Globus pallidus (tissue), 1 donor: ENCODE measurements around the gene SCLT1.

Source experiments
- DNase-seq: peaks from one replicate; pipeline ENCODE4 v3.0.0-alpha.2; 2015; ENCODE audit warnings: low spot score

Gene SCLT1

GRCh38 chr4:128871948-128872347, 221.4 kb downstream of the SCLT1 start:
- no peak for DNase-seq

- DNase-seq: no peak
Observed at GRCh38 chr4:128869776-128870509, 223.4 kb downstream of the SCLT1 start.

GRCh38 chr4:128868758-128869157, 224.6 kb downstream of the SCLT1 start:
- DNase-seq: no peak

- no peak for DNase-seq
Observed at GRCh38 chr4:128866691-128867090, 226.6 kb downstream of the SCLT1 start.

- DNase-seq: no peak
Observed at GRCh38 chr4:128866269-128866668, 227.1 kb downstream of the SCLT1 start.

GRCh38 chr4:128865132-128865531, 228.2 kb downstream of the SCLT1 start:
- no peak for DNase-seq

- DNase-seq: peak; percentile 75
Observed at GRCh38 chr4:128863312-128864075, 229.8 kb downstream of the SCLT1 start.

GRCh38 chr4:128862608-128863311, 230.6 kb downstream of the SCLT1 start:
- no peak for DNase-seq

GRCh38 chr4:128861856-128862518, 231.4 kb downstream of the SCLT1 start:
- no peak for DNase-seq

GRCh38 chr4:128859887-128860677, 233.3 kb downstream of the SCLT1 start:
- peak; percentile 7 for DNase-seq

GRCh38 chr4:128858879-128859671, 234.3 kb downstream of the SCLT1 start:
- DNase-seq: no peak

- no peak for DNase-seq
Observed at GRCh38 chr4:128856246-128856645, 237.1 kb downstream of the SCLT1 start.

- no peak for DNase-seq
Observed at GRCh38 chr4:128855621-128856020, 237.7 kb downstream of the SCLT1 start.

GRCh38 chr4:128854433-128854832, 238.9 kb downstream of the SCLT1 start:
- no peak for DNase-seq

- DNase-seq: no peak
Observed at GRCh38 chr4:128853741-128854140, 239.6 kb downstream of the SCLT1 start.

- DNase-seq: no peak
Observed at GRCh38 chr4:128850252-128850651, 243.1 kb downstream of the SCLT1 start.

GRCh38 chr4:128848461-128848860, 244.9 kb downstream of the SCLT1 start:
- DNase-seq: no peak

- no peak for DNase-seq
Observed at GRCh38 chr4:128847082-128847724, 246.1 kb downstream of the SCLT1 start.

GRCh38 chr4:128846063-128846462, 247.3 kb downstream of the SCLT1 start:
- no peak for DNase-seq

- peak; percentile 51 for DNase-seq
Observed at GRCh38 chr4:128844931-128845330, 248.4 kb downstream of the SCLT1 start.
